ENCODE measurements around the gene IZUMO2.

Gene IZUMO2

GRCh38 chr19:50178320-50178719, 15.2 kb upstream of the IZUMO2 start:
- no peak for TF ChIP-seq CTCF (IDR thresholded peaks at IDR 0.05; ENCODE audit: control extremely low read depth, extremely low read depth, low read depth, missing control alignments)
- DNase-seq (ENCODE audit: extremely low spot score) = no peak
- POLR2A ChIA-PET = no interaction called here
- CTCF ChIA-PET = no interaction called here

- no peak for TF ChIP-seq CTCF (IDR thresholded peaks at IDR 0.05; ENCODE audit: control extremely low read depth, extremely low read depth, low read depth, missing control alignments)
- no peak for DNase-seq (ENCODE audit: extremely low spot score)
- POLR2A ChIA-PET = no interaction called here
- CTCF ChIA-PET = no interaction called here
These were observed 13.7 kb upstream of the IZUMO2 start for GRCh38 chr19:50176775-50177174.

- POLR2A ChIA-PET = no interaction called here
These were observed 12.8 kb upstream of the IZUMO2 start for GRCh38 chr19:50175924-50176323.

GRCh38 chr19:50174100-50174793, 11.2 kb upstream of the IZUMO2 start:
- DNase-seq (ENCODE audit: extremely low spot score) = no peak
- no peak for TF ChIP-seq CTCF (IDR thresholded peaks at IDR 0.05; ENCODE audit: control extremely low read depth, extremely low read depth, low read depth, missing control alignments)
- ChIA-PET CTCF (interaction anchor here (1.3 kb wide), 1 partner anchor 38 kb away, joined by 3 read pairs; no protein-coding TSS in a partner anchor), POLR2A (no interaction called here)

More at GRCh38 chr19:50175924-50176323, 12.8 kb upstream of the IZUMO2 start:
- no peak for DNase-seq (ENCODE audit: extremely low spot score)
- no peak for TF ChIP-seq CTCF (IDR thresholded peaks at IDR 0.05; ENCODE audit: control extremely low read depth, extremely low read depth, low read depth, missing control alignments)
- CTCF ChIA-PET = no interaction called here

- POLR2A ChIA-PET = no interaction called here
- no peak for DNase-seq (ENCODE audit: extremely low spot score)
- TF ChIP-seq CTCF (IDR thresholded peaks at IDR 0.05; ENCODE audit: control extremely low read depth, extremely low read depth, low read depth, missing control alignments) = no peak
- CTCF ChIA-PET = interaction anchor here (1.7 kb wide), 1 partner anchor 15 kb away, joined by 3 read pairs; no protein-coding TSS in a partner anchor
These were observed 10.0 kb upstream of the IZUMO2 start for GRCh38 chr19:50173127-50173526.

- ChIA-PET POLR2A (no interaction called here), CTCF (interaction anchor here (1.7 kb wide), 1 partner anchor 16 kb away, joined by 3 read pairs; no protein-coding TSS in a partner anchor)
- no peak for DNase-seq (ENCODE audit: extremely low spot score)
- no peak for TF ChIP-seq CTCF (IDR thresholded peaks at IDR 0.05; ENCODE audit: control extremely low read depth, extremely low read depth, low read depth, missing control alignments)
These were observed 9.6 kb upstream of the IZUMO2 start for GRCh38 chr19:50172726-50173125.

All from GM10248 (cell line).